HG02852 (cell line): ENCODE data around the gene PGLYRP4.
"Not testable (repeated sequence)": the region's sequence is repeated elsewhere in the genome, so short reads cannot be mapped to it uniquely, and the experiment has no call there.

Source experiments
- ATAC-seq: cut with Tn5 transposase; IDR thresholded peaks from one replicate; pipeline ENCODE4 v1.9.1; 2021; ENCODE audit warnings: mild to moderate bottlenecking, moderate library complexity; ENCODE audit not compliant: unreplicated experiment

Gene PGLYRP4

DNA sequence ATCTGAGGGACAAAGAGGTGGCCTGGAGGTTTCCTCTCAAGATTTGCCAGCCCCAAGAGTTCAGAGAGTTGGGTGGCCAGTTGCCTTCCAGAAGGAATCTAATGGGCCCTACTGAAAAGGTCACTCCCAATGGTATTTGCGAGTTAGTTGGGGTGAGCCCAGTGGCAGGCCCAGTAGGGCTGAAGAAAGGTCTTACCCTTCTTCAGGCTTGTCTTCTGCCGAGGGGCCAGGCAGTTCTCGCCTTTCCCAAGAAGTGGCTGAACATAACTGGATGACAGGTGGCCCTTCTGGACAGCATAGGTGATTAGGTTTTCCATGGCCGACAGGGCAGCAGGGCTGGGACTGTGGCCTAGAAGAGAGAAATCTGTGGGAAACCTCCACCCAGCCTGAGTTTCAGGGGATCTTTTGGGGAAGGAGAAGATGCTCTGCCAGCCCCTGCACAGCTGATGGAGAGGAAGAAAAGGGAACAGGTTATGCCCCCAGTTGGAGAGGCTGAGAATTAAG is 7.2 kb downstream of the PGLYRP4 start:
- no peak for ATAC-seq

DNA sequence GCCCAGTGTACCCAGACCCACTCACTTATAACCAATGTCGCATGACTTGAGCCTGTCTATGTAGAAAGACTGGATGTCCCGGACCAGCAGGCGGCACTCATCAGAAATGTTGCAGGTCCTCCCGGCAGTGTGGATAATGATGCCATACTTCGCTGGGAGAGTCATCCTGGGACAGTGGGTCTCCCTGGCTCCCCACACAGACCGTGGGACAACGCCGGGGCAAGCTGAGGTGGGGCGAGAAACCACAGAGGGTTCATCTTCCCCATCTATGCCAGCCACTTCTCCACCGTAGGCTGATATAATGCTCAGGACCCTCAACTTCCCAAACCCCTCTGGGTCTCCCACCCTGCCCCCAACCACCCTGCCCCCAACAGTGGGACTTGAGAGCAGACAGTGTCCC is 8.3 kb downstream of the PGLYRP4 start:
- no peak for ATAC-seq

- no peak for ATAC-seq
Observed at GRCh38 chr1:153339802-153340201, 8.8 kb downstream of the PGLYRP4 start.

DNA sequence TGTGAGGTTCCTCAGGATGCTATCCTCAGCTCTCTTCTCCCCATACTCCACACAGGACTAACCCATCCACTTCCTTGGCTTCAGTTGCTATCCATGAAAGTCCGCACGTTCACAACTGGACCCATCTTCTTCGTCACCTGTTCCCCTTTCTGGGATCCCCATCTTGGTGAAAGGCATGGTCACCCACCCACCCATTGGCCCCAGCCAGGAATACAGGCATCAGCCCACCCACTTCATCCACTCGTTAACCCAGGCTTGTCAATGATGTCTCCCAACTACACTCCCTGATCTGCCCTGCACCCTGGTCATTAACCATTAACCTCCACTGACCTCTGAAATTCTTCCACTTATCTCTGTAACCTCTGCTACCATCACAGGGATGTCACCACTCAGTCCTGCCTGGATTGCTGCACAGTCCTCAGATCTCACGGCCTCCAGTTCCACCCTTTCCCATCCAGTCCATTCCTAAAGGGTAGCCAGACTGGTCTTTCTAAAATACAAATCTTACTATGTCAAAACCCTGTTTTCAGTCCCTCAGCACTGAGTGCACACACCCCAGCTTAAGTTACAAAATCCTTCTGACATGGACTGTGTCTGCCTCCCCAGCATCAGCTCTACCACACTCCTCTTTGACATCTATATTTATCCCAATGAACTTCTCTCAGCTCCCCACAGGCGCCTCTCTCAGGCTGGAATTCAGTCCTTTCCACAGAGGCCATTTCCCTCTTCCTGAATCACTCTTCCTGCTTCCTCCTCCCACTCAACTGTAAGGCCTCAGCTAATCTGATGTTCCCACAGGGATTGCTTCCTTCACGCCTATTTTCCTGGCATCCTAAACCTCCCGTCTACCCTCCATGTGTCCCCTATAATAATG is 10.4 kb downstream of the PGLYRP4 start:
- ATAC-seq = no peak

GRCh38 chr1:153336650-153337049 is 12.0 kb downstream of the PGLYRP4 start:
- no peak for ATAC-seq

DNA sequence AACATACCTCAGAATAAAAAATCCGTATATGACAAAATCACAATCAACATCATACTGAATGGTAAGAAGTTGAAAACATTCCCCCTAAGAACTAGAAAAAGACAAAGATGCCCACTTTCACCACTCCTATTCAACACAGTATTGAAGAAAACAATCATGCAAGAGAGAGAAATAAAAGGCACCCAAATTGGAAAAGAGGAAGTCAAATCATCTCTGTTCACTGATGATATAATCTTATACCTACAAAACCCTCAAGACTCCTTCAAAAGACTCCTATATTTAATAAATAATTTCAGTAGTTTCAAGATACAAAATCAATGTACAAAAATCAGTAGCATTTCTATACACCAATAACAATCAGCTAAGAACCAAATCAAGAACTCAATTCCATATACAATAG is 14.7 kb downstream of the PGLYRP4 start:
- no peak for ATAC-seq

DNA sequence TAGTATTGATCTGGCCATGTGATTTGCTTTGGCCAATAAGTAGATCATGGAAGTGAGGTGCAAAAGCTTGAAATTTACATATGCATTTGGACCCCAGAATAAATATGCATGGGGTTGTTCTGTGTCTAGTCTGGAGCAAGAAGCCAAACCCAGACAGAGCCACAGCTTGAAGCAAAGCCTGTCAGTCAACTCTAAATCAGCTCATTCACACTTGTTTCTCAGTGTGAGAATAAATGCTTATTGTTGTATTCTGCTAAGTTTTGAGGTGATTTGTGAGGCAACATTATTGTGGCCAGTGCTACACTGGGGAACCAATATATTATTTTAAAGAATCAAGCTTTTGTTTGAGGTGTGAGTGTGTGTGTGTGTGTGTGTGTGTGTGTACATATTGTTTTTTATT is 23.7 kb downstream of the PGLYRP4 start:
- no peak for ATAC-seq

- ATAC-seq = no peak
Observed at GRCh38 chr1:153322568-153322967, 26.1 kb downstream of the PGLYRP4 start.

- ATAC-seq = not testable (repeated sequence)
Observed at GRCh38 chr1:153318145-153318544, 30.5 kb downstream of the PGLYRP4 start.

GRCh38 chr1:153316013-153316412 is 32.6 kb downstream of the PGLYRP4 start:
- ATAC-seq = not testable (repeated sequence)

GRCh38 chr1:153314388-153314787 is 34.3 kb downstream of the PGLYRP4 start:
- ATAC-seq = not testable (repeated sequence)

DNA sequence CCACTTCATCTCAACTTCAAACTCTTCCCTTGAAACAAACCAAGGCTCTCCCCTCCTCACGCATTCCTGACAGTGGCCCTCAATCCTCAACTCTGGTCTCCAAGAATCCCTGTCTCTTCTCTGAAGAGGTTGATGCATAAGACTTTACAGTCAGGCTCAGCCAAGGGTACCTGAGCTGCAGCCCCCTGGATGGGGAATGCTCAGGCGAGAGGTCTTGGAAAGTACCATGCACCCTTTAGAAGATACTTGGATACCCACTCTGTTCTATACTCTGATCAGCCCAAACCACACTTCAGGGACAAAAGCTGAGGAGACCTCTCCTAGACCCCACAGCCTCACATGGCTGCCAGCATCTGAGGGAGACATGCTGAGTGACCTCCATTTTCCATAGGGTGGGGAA is 35.4 kb downstream of the PGLYRP4 start:
- no peak for ATAC-seq

- ATAC-seq = no peak
Observed at GRCh38 chr1:153312570-153313186, 36.0 kb downstream of the PGLYRP4 start, which contains the start of gene PGLYRP3. Gene PGLYRP3 (minus strand): TSS chr1:153312952. CDS start chr1:153310665, 2,287 bp downstream.

- no peak for ATAC-seq
Observed at GRCh38 chr1:153310526-153310925, 38.1 kb downstream of the PGLYRP4 start.

GRCh38 chr1:153309441-153309840 is 39.2 kb downstream of the PGLYRP4 start:
- no peak for ATAC-seq

DNA sequence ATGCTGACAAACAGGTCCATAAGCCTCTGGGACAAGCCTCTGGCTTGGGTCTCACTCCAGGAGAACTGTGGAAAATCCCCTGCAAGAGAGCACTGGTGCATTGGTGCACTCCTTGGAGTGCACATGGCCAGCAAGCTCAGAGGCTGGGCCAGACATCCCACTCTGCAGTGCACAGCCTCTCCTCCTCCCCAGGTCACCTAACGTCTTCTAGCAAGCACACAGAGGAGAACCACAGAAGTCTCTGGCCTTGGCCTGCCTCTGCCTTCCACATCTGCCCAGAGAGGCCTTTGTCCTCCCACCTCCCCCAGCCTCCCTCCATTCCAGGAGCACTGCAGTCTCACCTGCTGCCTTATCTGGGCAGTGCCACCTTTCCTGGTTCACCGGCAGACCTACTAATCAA is 40.1 kb downstream of the PGLYRP4 start:
- no peak for ATAC-seq

DNA sequence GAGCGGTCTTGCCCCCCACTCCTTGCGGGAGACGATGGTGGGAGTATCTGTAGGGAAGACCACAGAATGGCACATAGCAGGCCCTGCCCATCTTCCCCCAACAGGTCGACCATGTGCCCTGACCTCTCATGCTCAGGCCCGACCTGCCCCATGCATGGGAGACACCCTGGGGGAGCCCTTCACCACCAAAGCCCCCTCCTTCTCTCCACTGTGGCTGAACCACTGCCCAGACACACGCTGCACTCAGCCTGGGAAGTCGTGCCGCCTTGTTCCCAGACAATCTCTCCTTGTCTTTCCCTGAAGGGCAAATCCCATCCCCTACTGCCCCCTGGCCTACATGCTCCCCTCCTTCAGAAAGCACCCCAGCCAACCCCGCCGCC is 41.4 kb downstream of the PGLYRP4 start:
- ATAC-seq = no peak

DNA sequence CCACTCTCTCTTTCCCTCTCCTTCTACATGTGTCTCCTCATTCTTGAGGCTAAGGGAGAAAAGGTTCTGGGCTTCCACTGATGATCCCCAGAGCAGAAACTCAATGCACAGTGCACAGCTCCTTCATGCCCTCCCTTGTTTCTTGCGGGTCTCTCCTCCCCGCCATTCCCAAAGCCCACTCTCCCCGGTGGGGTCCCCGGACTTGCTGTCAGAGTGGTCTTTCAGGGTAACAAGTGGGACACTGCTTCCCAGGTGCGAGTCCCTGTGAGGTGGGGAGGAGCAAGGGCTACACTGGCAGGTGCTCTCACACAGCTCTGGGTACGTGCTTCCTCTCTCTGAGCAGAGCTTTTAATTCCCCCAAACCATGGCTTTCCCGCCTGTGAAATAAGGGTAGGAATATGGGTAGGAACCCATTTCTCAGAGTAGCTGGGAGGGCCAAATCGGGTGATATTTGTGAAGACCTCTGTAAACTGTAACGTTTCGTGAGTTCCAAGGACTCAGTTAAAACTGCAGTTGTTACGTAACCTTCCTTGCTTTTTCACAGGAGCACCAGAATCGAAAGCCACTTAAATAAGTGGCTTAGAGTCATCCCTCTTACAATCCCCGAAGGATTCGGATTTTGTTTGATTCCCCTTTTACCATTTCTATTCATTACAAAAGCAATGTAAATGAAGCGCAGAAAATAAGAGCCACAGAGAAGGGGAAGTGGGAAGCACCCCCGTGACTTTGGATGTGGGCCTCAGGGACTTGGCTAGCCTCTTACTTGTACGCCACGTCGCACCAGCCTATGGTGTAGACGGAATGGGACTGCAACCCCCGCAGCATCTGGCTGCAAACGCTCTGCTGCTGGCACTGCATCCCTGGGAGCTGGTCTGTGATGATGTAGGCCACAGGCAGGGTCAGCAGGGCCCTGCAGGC is 42.1 kb downstream of the PGLYRP4 start:
- ATAC-seq = no peak

GRCh38 chr1:153305682-153306081 is 43.0 kb downstream of the PGLYRP4 start:
- no peak for ATAC-seq

- ATAC-seq = no peak
Observed at GRCh38 chr1:153302308-153302707, 46.3 kb downstream of the PGLYRP4 start.

DNA sequence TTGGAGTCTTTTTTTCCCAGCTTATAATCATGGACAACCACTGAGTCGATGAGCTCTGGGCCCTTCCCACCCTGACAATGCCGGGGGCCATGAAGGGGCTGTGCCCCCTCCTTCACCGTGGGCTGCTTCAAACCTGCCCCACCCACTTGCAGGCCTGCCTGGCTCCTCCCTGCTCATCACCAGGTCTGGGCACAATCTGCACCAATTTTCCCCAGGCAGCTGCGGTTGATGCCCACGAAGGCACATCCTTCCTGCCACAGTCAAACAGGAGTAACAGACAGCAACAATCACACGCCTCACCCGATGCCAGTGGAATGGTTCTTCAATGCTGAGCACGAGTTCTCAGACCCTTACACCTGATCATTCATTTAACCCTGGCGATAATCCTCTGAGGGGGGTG is 54.8 kb downstream of the PGLYRP4 start:
- no peak for ATAC-seq
